ENCODE measurements around the gene RAB39B.
"Not testable (repeated sequence)": the region's sequence is repeated elsewhere in the genome, so short reads cannot be mapped to it uniquely, and the experiment has no call there.

Gene RAB39B

DNA sequence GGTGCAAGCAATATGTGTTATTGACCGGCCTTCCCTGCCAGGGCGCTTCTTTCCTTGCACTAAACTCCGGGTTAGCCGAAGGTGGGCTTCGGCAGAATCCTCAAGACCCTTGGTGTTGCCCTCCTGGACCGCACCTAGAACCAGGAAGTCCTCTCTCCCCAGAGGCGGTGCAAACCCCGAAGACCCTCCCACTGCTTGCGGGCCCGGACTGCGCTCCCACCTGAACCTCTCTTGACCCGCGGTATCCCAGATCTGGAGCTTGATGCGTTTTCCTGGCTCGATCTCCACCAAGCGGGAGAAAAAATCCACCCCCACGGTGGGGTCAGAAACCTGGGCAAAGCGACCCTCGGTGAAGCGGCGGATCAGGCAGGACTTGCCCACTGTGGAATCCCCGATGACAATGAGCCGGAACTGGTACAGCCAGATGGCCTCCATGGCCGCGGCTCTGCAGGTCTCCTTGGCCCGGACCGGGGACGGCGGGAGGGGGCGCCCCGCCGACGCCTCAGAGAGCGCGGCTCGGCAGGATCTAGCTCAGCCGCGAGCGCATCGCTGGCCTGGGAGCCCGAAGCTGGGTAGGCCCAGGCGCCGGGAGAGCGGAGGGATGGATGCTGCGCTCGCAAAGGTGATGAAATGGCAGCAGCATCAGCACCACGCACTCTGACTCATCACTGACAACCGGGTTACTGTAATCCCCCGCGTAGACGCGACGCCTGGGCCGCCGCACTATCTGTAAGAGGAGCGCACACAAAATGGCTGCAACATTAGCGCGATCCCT, at the start of gene RAB39B:
RAB39B (minus strand) TSS at position 638 of the 775 bp plus-strand sequence; CDS start at position 435, 203 bp downstream.
- Histone ChIP-seq H3K9ac (ENCODE audit: low read depth in 1 of 2, low read length in 2 of 2) (peak within 1 kb of the TSS in 1 of 2 donors; percentile 25), H3K4me3 (ENCODE audit: low read depth in 1 of 2, low read length in 2 of 2) (peak within 1 kb of the TSS; percentile 40 to 62)

GRCh38 chrX:155313766-155314165, 49.5 kb upstream of the RAB39B start:
- Histone ChIP-seq H3K36me3 (ENCODE audit: control insufficient read depth in 1 of 2, insufficient read depth in 2 of 2, low read length in 2 of 2) (no peaks in the 10 kb centered on the region), H3K27ac (ENCODE audit: low read depth, low read length) (no peak overlapping the region)

More for the DNA sequence above, at the start of gene RAB39B:
- H3K36me3 ChIP-seq (ENCODE audit: control insufficient read depth in 1 of 2, insufficient read depth in 2 of 2, low read length in 2 of 2) = no peaks in the 10 kb centered on the region
- H3K4me1 ChIP-seq (ENCODE audit: control insufficient read depth in 1 of 2, insufficient read depth in 2 of 2, low read length in 2 of 2) = no peaks in the 10 kb centered on the region
- no peaks in the 10 kb centered on the region for H3K9me3 ChIP-seq (ENCODE audit: control insufficient read depth in 1 of 2, low read length in 2 of 2)
- H3K27me3 ChIP-seq (ENCODE audit: control insufficient read depth in 1 of 2, insufficient read depth in 2 of 2, low read length in 2 of 2) = no peaks in the 10 kb centered on the region
- no peak within 1 kb of the TSS for H3K27ac ChIP-seq (ENCODE audit: low read depth, low read length)

GRCh38 chrX:155293771-155294170, 29.5 kb upstream of the RAB39B start:
- Histone ChIP-seq H3K9ac (ENCODE audit: low read depth in 1 of 2, low read length in 2 of 2) (no peak overlapping the region), H3K27ac (ENCODE audit: low read depth, low read length) (no peak overlapping the region), H3K9me3 (ENCODE audit: control insufficient read depth in 1 of 2, low read length in 2 of 2) (no peaks in the 10 kb centered on the region), H3K4me3 (ENCODE audit: low read depth in 1 of 2, low read length in 2 of 2) (no peak overlapping the region), H3K36me3 (ENCODE audit: control insufficient read depth in 1 of 2, insufficient read depth in 2 of 2, low read length in 2 of 2) (no peaks in the 10 kb centered on the region), H3K4me1 (ENCODE audit: control insufficient read depth in 1 of 2, insufficient read depth in 2 of 2, low read length in 2 of 2) (no peaks in the 10 kb centered on the region), H3K27me3 (ENCODE audit: control insufficient read depth in 1 of 2, insufficient read depth in 2 of 2, low read length in 2 of 2) (no peaks in the 10 kb centered on the region)

More at GRCh38 chrX:155313766-155314165, 49.5 kb upstream of the RAB39B start:
- Histone ChIP-seq H3K4me1 (ENCODE audit: control insufficient read depth in 1 of 2, insufficient read depth in 2 of 2, low read length in 2 of 2) (no peaks in the 10 kb centered on the region), H3K27me3 (ENCODE audit: control insufficient read depth in 1 of 2, insufficient read depth in 2 of 2, low read length in 2 of 2) (no peaks in the 10 kb centered on the region), H3K4me3 (ENCODE audit: low read depth in 1 of 2, low read length in 2 of 2) (no peak overlapping the region), H3K9ac (ENCODE audit: low read depth in 1 of 2, low read length in 2 of 2) (no peak overlapping the region), H3K9me3 (ENCODE audit: control insufficient read depth in 1 of 2, low read length in 2 of 2) (no peaks in the 10 kb centered on the region)

DNA sequence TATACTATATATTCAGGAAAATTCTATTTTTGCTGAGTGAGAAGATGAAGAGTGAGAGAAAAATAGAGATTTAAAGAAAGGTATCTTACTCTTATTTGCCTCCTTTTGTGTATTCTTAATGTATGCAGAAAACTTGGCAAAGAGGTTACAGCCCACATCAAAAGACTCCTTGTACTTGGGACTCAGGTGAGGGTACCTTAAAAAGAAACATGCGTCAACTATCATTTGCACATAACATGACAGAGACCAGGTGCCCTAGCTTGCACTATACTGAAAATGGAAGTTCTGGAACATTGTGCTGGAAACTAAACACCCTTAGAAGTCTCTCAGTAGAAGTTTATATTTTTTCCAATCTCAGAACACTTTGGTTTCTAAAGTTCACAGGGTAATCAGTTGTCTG, 15.6 kb upstream of the RAB39B start:
- Histone ChIP-seq H3K9ac (ENCODE audit: low read depth in 1 of 2, low read length in 2 of 2) (no peak overlapping the region), H3K9me3 (ENCODE audit: control insufficient read depth in 1 of 2, low read length in 2 of 2) (no peaks in the 10 kb centered on the region), H3K27ac (ENCODE audit: low read depth, low read length) (no peak overlapping the region), H3K4me1 (ENCODE audit: control insufficient read depth in 1 of 2, insufficient read depth in 2 of 2, low read length in 2 of 2) (no peaks in the 10 kb centered on the region), H3K27me3 (ENCODE audit: control insufficient read depth in 1 of 2, insufficient read depth in 2 of 2, low read length in 2 of 2) (no peaks in the 10 kb centered on the region), H3K4me3 (ENCODE audit: low read depth in 1 of 2, low read length in 2 of 2) (no peak overlapping the region), H3K36me3 (ENCODE audit: control insufficient read depth in 1 of 2, insufficient read depth in 2 of 2, low read length in 2 of 2) (no peaks in the 10 kb centered on the region)

DNA sequence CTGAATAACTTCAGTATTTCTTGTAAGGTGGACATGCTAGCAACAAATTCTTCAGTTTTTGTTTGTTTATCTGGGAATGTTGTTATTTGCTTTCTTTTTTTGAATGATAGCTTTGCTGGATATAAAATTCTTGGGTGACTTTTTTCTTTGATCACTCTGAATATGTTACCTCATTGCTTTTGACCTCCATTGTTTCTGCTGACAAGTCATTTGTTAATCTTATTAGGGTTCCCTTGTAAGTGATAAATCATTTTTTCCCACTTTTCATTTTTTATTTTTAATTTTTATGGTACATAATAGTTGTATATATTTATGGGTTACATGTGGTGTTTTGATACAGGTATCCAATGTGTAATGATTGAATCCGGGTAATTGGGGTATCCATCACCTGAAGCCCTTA, 6.7 kb upstream of the RAB39B start:
- Histone ChIP-seq H3K27ac (ENCODE audit: low read depth, low read length) (no peak overlapping the region), H3K36me3 (ENCODE audit: control insufficient read depth in 1 of 2, insufficient read depth in 2 of 2, low read length in 2 of 2) (no peaks in the 10 kb centered on the region), H3K9ac (ENCODE audit: low read depth in 1 of 2, low read length in 2 of 2) (no peak overlapping the region), H3K9me3 (ENCODE audit: control insufficient read depth in 1 of 2, low read length in 2 of 2) (no peaks in the 10 kb centered on the region), H3K27me3 (ENCODE audit: control insufficient read depth in 1 of 2, insufficient read depth in 2 of 2, low read length in 2 of 2) (no peaks in the 10 kb centered on the region), H3K4me3 (ENCODE audit: low read depth in 1 of 2, low read length in 2 of 2) (no peak overlapping the region), H3K4me1 (ENCODE audit: control insufficient read depth in 1 of 2, insufficient read depth in 2 of 2, low read length in 2 of 2) (no peaks in the 10 kb centered on the region)

- H3K4me3 ChIP-seq (ENCODE audit: low read depth in 1 of 2, low read length in 2 of 2); H3K4me1 ChIP-seq (ENCODE audit: control insufficient read depth in 1 of 2, insufficient read depth in 2 of 2, low read length in 2 of 2); H3K27me3 ChIP-seq (ENCODE audit: control insufficient read depth in 1 of 2, insufficient read depth in 2 of 2, low read length in 2 of 2); H3K36me3 ChIP-seq (ENCODE audit: control insufficient read depth in 1 of 2, insufficient read depth in 2 of 2, low read length in 2 of 2); H3K9ac ChIP-seq (ENCODE audit: low read depth in 1 of 2, low read length in 2 of 2); H3K9me3 ChIP-seq (ENCODE audit: control insufficient read depth in 1 of 2, low read length in 2 of 2); H3K27ac ChIP-seq (ENCODE audit: low read depth, low read length): not testable (repeated sequence)
These were observed 3.7 kb upstream of the RAB39B start for GRCh38 chrX:155267995-155268394.

GRCh38 chrX:155266439-155266838, 2.1 kb upstream of the RAB39B start:
- no peaks in the 10 kb centered on the region for H3K36me3 ChIP-seq (ENCODE audit: control insufficient read depth in 1 of 2, insufficient read depth in 2 of 2, low read length in 2 of 2)
- H3K9me3 ChIP-seq (ENCODE audit: control insufficient read depth in 1 of 2, low read length in 2 of 2) = no peaks in the 10 kb centered on the region
- H3K4me1 ChIP-seq (ENCODE audit: control insufficient read depth in 1 of 2, insufficient read depth in 2 of 2, low read length in 2 of 2) = no peaks in the 10 kb centered on the region
- no peaks in the 10 kb centered on the region for H3K27me3 ChIP-seq (ENCODE audit: control insufficient read depth in 1 of 2, insufficient read depth in 2 of 2, low read length in 2 of 2)
- no peak overlapping the region for H3K9ac ChIP-seq (ENCODE audit: low read depth in 1 of 2, low read length in 2 of 2)
- H3K27ac ChIP-seq (ENCODE audit: low read depth, low read length) = no peak overlapping the region
- no peak overlapping the region for H3K4me3 ChIP-seq (ENCODE audit: low read depth in 1 of 2, low read length in 2 of 2)

DNA sequence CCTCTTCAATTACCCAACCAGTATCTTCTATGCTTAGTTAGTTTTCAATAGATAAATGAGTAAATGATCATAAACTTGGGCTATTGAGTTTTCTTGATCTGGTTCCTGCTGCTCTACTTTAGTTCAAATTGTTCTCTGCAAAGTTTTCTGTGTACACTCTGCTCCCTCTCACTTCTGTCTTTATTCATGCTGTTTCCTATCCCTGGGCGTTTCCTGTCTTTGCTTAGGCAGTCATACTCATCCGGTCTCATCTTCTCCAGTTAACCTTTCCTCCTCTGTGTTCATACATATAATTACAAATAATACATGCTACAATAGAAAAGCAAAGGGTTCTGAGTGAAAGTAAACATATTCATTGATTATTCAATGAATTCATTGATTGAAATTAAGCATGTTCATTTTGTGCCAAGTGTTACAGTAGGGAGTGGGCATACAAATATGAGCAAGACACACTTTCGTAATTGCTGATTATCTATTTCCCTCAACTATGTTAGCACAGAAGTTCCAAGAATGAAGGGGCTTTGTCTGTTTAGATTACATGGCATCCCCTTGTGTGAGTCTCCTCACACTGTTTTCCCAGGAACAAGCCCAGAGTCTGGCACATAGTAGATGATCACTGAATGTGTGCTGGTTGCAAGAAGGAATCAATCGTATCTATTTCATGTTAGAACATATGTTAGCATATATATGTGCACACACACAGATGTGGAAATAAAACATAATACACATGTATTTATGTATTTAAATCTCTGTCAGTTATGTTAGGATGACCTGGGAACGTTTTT, 1.1 kb downstream of the RAB39B start:
- H3K9me3 ChIP-seq (ENCODE audit: control insufficient read depth in 1 of 2, low read length in 2 of 2) = no peaks in the 10 kb centered on the region
- H3K9ac ChIP-seq (ENCODE audit: low read depth in 1 of 2, low read length in 2 of 2) = no peak overlapping the region
- H3K27me3 ChIP-seq (ENCODE audit: control insufficient read depth in 1 of 2, insufficient read depth in 2 of 2, low read length in 2 of 2) = no peaks in the 10 kb centered on the region
- H3K4me3 ChIP-seq (ENCODE audit: low read depth in 1 of 2, low read length in 2 of 2) = peak overlapping the region; percentile 40 to 62
- no peaks in the 10 kb centered on the region for H3K4me1 ChIP-seq (ENCODE audit: control insufficient read depth in 1 of 2, insufficient read depth in 2 of 2, low read length in 2 of 2)
- H3K36me3 ChIP-seq (ENCODE audit: control insufficient read depth in 1 of 2, insufficient read depth in 2 of 2, low read length in 2 of 2) = no peaks in the 10 kb centered on the region
- H3K27ac ChIP-seq (ENCODE audit: low read depth, low read length) = no peak overlapping the region

GRCh38 chrX:155259752-155260151, 4.5 kb downstream of the RAB39B start:
- H3K9ac ChIP-seq (ENCODE audit: low read depth in 1 of 2, low read length in 2 of 2) = no peak overlapping the region
- H3K36me3 ChIP-seq (ENCODE audit: control insufficient read depth in 1 of 2, insufficient read depth in 2 of 2, low read length in 2 of 2) = no peaks in the 10 kb centered on the region
- H3K27me3 ChIP-seq (ENCODE audit: control insufficient read depth in 1 of 2, insufficient read depth in 2 of 2, low read length in 2 of 2) = no peaks in the 10 kb centered on the region
- H3K9me3 ChIP-seq (ENCODE audit: control insufficient read depth in 1 of 2, low read length in 2 of 2) = no peaks in the 10 kb centered on the region
- H3K4me3 ChIP-seq (ENCODE audit: low read depth in 1 of 2, low read length in 2 of 2) = no peak overlapping the region
- no peak overlapping the region for H3K27ac ChIP-seq (ENCODE audit: low read depth, low read length)
- H3K4me1 ChIP-seq (ENCODE audit: control insufficient read depth in 1 of 2, insufficient read depth in 2 of 2, low read length in 2 of 2) = no peaks in the 10 kb centered on the region

DNA sequence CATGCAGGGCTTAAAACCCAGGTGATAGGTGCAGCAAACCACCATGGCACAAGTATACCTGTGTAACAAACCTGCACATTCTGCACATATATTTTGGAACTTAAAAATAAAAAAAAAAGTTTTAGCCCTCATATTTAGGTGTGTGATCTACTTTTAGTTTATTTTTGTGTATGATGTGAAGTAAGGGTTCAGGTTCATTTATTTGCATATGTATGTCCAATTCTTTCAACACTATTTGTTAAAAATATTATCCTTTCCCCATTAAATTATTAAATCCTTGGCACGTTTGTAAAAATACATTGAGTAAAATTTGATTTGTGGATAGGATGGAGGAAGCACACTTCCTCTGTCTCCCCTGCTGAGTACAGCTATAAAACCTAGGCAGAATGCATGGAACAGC, 12.9 kb downstream of the RAB39B start:
- Histone ChIP-seq H3K4me3 (ENCODE audit: low read depth in 1 of 2, low read length in 2 of 2) (no peak overlapping the region), H3K27me3 (ENCODE audit: control insufficient read depth in 1 of 2, insufficient read depth in 2 of 2, low read length in 2 of 2) (no peaks in the 10 kb centered on the region), H3K27ac (ENCODE audit: low read depth, low read length) (no peak overlapping the region), H3K9ac (ENCODE audit: low read depth in 1 of 2, low read length in 2 of 2) (no peak overlapping the region), H3K36me3 (ENCODE audit: control insufficient read depth in 1 of 2, insufficient read depth in 2 of 2, low read length in 2 of 2) (no peaks in the 10 kb centered on the region), H3K4me1 (ENCODE audit: control insufficient read depth in 1 of 2, insufficient read depth in 2 of 2, low read length in 2 of 2) (no peaks in the 10 kb centered on the region), H3K9me3 (ENCODE audit: control insufficient read depth in 1 of 2, low read length in 2 of 2) (no peaks in the 10 kb centered on the region)
